GM12875 (cell line): ENCODE measurements around the gene GTPBP10.

Experiments used
- H3K4me3 ChIP-seq: one replicate; pipeline ENCODE4 v1.5.1; 2011; ENCODE audit warnings: low read depth, low read length, control low read depth
- CTCF ChIP-seq: IDR thresholded peaks from 2 replicates; pipeline ENCODE4 v1.5.1; 2011; ENCODE audit warnings: low read depth, mild to moderate bottlenecking, control low read depth, inconsistent platforms, low read length, moderate library complexity, borderline replicate concordance; ENCODE audit not compliant: insufficient read depth

GTPBP10 gene

DNA sequence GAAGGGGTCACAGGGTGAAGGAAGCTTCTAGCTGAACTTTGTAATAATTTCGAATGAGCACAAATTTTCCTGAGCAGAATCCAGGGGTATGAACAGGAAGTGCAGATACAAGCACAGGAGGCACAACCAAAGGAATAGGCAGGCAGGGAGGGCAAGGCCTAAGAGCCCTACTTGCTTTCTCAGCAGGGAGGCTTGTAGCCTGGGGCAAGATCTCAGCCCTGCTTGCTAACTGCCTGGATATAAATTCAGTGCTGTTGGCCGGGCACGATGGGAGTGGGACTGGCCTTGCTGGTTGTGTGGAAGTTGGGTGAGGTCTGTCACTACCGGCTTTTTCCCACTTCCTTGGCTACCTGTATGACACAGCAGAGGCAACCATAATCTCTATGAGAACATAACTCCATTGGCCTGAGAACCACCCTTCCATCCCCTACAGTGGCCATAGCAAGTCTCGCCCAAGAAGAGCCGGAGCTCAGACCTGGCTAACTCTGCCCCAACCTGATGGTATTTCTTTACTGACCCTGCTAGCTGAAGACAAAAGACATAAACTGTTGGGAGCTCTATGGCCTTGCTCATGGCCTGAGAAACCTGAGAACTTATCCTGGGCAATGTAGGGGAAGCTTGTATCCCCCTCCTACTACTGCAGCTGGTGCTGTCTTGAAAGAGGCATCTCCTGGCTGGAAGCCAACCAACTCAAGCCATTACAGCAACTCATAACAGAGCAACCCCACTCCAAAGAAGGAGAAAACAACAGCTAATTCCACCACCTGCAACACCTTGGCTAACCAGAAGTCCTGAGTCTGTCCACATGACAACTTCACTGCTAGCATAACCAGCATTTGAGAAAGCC lies 84.3 kb downstream of the GTPBP10 start:
- TF ChIP-seq CTCF, result no peak
- H3K4me3 ChIP-seq, result no peak overlapping the region

DNA sequence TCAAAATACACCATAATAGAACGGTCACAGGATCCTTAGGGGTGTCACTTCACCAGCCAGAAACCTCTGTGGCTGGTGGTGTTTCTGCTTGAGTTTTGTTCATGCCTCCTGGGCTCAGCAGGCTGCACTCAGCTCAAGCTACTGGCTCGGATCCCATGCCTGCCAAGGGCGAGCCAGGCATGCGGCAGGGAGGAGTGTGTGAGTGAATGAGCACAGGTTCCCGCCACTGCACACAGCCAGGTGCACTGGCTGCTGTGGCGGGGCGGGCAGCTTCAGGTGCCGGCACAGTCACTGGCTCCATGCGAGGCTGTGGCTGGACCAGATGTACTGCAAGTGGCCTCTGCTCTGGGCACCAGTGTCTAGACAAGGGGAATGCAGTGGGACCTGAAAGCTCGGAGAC lies 86.2 kb downstream of the GTPBP10 start:
- no peak overlapping the region for H3K4me3 ChIP-seq
- no peak for TF ChIP-seq CTCF

DNA sequence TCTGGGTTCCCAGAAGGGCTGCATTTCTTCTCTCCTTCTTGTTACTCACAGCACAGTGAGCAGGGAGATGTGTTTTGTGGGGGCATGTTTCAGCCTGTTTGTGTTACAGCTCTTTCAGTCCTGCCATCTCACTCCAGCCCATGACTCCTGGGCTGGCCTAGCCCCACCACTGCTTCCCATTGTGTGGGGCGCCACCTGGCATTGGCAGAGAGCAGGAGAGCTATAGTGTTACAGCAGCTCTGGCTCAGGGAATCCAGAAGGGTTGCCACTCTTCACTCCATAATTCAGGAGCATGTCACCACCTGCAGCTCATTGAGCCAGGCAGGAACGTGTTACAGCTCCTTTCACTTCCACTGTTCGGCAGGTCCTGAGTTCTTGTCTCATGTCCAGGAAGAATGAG lies 86.7 kb downstream of the GTPBP10 start:
- no peak for TF ChIP-seq CTCF
- H3K4me3 ChIP-seq, result no peak overlapping the region
